WTC11 (cell line): ENCODE results near the gene CPNE7. TPM values are rescaled to one million over a fixed set of nuclear protein-coding genes. Genes with fewer than 3 reads are reported as not detected.

Experiments
- AR ChIP-seq: fragments of 250-450 bp; sonication (Bioruptor Pico); IDR thresholded peaks from 2 replicates; pipeline ENCODE4 v1.9.0; 2021; ENCODE audit warnings: mild to moderate bottlenecking
- CBFB ChIP-seq: sonication (generic); formaldehyde crosslinking; IDR thresholded peaks from 2 replicates; pipeline ENCODE4 v1.8.1; 2022; ENCODE audit warnings: mild to moderate bottlenecking, low read depth, missing genetic modification reagents
- CTCF ChIP-seq: fragments of 200-600 bp; IDR thresholded peaks from 2 replicates; pipeline ENCODE4 v1.8.0; 2022; ENCODE audit warnings: antibody characterized with exemption
- E2F4 ChIP-seq: sonication (generic); formaldehyde crosslinking; IDR thresholded peaks from 2 replicates; pipeline ENCODE4 v1.8.1; 2022; ENCODE audit warnings: low read depth, mild to moderate bottlenecking, moderate library complexity, missing genetic modification reagents, borderline replicate concordance
- E2F5 ChIP-seq: sonication (generic); formaldehyde crosslinking; IDR thresholded peaks from 2 replicates; pipeline ENCODE4 v1.8.1; 2022; ENCODE audit warnings: mild to moderate bottlenecking, moderate library complexity, missing genetic modification reagents
- EMX1 ChIP-seq: fragments of 250-450 bp; sonication (Bioruptor Pico); IDR thresholded peaks from 2 replicates; pipeline ENCODE4 v1.8.0; 2021; ENCODE audit warnings: mild to moderate bottlenecking
- ESRRA ChIP-seq: sonication (generic); formaldehyde crosslinking; IDR thresholded peaks from 2 replicates; pipeline ENCODE4 v1.8.1; 2022; ENCODE audit warnings: mild to moderate bottlenecking, missing genetic modification reagents, borderline replicate concordance
- FOXK1 ChIP-seq: sonication (generic); formaldehyde crosslinking; IDR thresholded peaks from 2 replicates; pipeline ENCODE4 v1.8.0; 2022; ENCODE audit warnings: mild to moderate bottlenecking, moderate library complexity, missing genetic modification reagents
- IRF2 ChIP-seq: sonication (generic); formaldehyde crosslinking; IDR thresholded peaks from 2 replicates; pipeline ENCODE4 v1.8.0; 2022; ENCODE audit warnings: low read depth, missing genetic modification reagents, borderline replicate concordance
- NFATC4 ChIP-seq: fragments of 250-450 bp; sonication (Bioruptor Pico); IDR thresholded peaks from 2 replicates; pipeline ENCODE4 v1.9.0; 2021; ENCODE audit warnings: mild to moderate bottlenecking
- PRRX2 ChIP-seq: fragments of 250-450 bp; sonication (Bioruptor Pico); IDR thresholded peaks from 2 replicates; pipeline ENCODE4 v1.8.0; 2021; ENCODE audit warnings: mild to moderate bottlenecking
- RELA ChIP-seq: sonication (generic); formaldehyde crosslinking; IDR thresholded peaks from 2 replicates; pipeline ENCODE4 v1.8.1; 2022; ENCODE audit warnings: missing genetic modification reagents, mild to moderate bottlenecking, borderline replicate concordance
- STAT6 ChIP-seq: sonication (generic); formaldehyde crosslinking; conservative IDR thresholded peaks from 2 replicates; pipeline ENCODE4 v1.8.1; 2023; ENCODE audit warnings: mild to moderate bottlenecking, low read depth, missing genetic modification reagents, moderate library complexity
- TP53 ChIP-seq: sonication (generic); formaldehyde crosslinking; IDR thresholded peaks from 2 replicates; pipeline ENCODE4 v1.8.1; 2023; ENCODE audit warnings: mild to moderate bottlenecking, missing genetic modification reagents
- USF2 ChIP-seq: sonication (generic); formaldehyde crosslinking; IDR thresholded peaks from 2 replicates; pipeline ENCODE4 v1.8.1; 2023; ENCODE audit warnings: mild to moderate bottlenecking, missing genetic modification reagents, moderate library complexity
- ZBTB21 ChIP-seq: sonication (generic); formaldehyde crosslinking; IDR thresholded peaks from 2 replicates; pipeline ENCODE4 v1.8.1; 2023; ENCODE audit warnings: mild to moderate bottlenecking, missing genetic modification reagents, borderline replicate concordance
- ZBTB43 ChIP-seq: sonication (generic); formaldehyde crosslinking; IDR thresholded peaks from 2 replicates; pipeline ENCODE4 v1.8.1; 2023; ENCODE audit warnings: mild to moderate bottlenecking, missing genetic modification reagents
- ZMAT4 ChIP-seq: fragments of 250-450 bp; sonication (Bioruptor Pico); IDR thresholded peaks from 2 replicates; pipeline ENCODE4 v1.9.0; 2021; ENCODE audit warnings: mild to moderate bottlenecking
- ZNF121 ChIP-seq: sonication (generic); formaldehyde crosslinking; IDR thresholded peaks from 2 replicates; pipeline ENCODE4 v1.8.0; 2023; ENCODE audit warnings: missing genetic modification reagents
- ZNF138 ChIP-seq: sonication (generic); formaldehyde crosslinking; conservative IDR thresholded peaks from 2 replicates; pipeline ENCODE4 v1.8.1; 2022; ENCODE audit warnings: mild to moderate bottlenecking, moderate library complexity, missing genetic modification reagents
- ZNF232 ChIP-seq: sonication (generic); formaldehyde crosslinking; IDR thresholded peaks from 2 replicates; pipeline ENCODE4 v1.8.0; 2022; ENCODE audit warnings: mild to moderate bottlenecking, missing genetic modification reagents
- ZNF317 ChIP-seq: sonication (generic); formaldehyde crosslinking; IDR thresholded peaks from 2 replicates; pipeline ENCODE4 v1.8.1; 2023; ENCODE audit warnings: low read depth, mild to moderate bottlenecking, moderate library complexity, missing genetic modification reagents, borderline replicate concordance
- ZNF416 ChIP-seq: fragments of 250-450 bp; sonication (Bioruptor Pico); IDR thresholded peaks from 2 replicates; pipeline ENCODE4 v1.9.0; 2021; ENCODE audit warnings: mild to moderate bottlenecking, inconsistent platforms
- ZNF423 ChIP-seq: fragments of 250-450 bp; sonication (Bioruptor Pico); IDR thresholded peaks from 2 replicates; pipeline ENCODE4 v2.1.2; 2022; ENCODE audit warnings: mild to moderate bottlenecking, moderate library complexity
- ZNF671 ChIP-seq: fragments of 250-450 bp; sonication (Bioruptor Pico); IDR thresholded peaks from 2 replicates; pipeline ENCODE4 v1.8.0; 2021; ENCODE audit warnings: mild to moderate bottlenecking
- total RNA-seq: library from RNA; stranded (reverse); gene quantifications from 3 replicates; pipeline ENCODE4 v1.2.3, GENCODE V29; 2021

Gene CPNE7
- total RNA-seq, 1 experiment from 2014 or later, result 42.6 TPM

- TF ChIP-seq ZMAT4 (CRISPR knock-in tag) (0 out of 2 replicates have a peak, but pooled peaks have one; percentile 24), ZBTB43 (CRISPR knock-in tag) (no peak), TP53 (CRISPR knock-in tag) (peak; percentile 61; the same call in 1 of the 2 replicates), ZNF138 (CRISPR knock-in tag) (peak; percentile 69; the same call in 1 of the 2 replicates), ZNF121 (CRISPR knock-in tag) (no peak), USF2 (CRISPR knock-in tag) (no peak), E2F4 (CRISPR knock-in tag) (no peak), EMX1 (peak; percentile 86), E2F5 (CRISPR knock-in tag) (peak; percentile 52; the same call in 1 of the 2 replicates), ZNF317 (CRISPR knock-in tag) (0 out of 2 replicates have a peak, but pooled peaks have one; percentile 8), AR (CRISPR knock-in tag) (peak; percentile 76; the same call in 1 of the 2 replicates), ZBTB21 (peak; percentile 45; the same call in 1 of the 2 replicates), ESRRA (0 out of 2 replicates have a peak, but pooled peaks have one; percentile 41), FOXK1 (peak; percentile 33; the same call in 1 of the 2 replicates), IRF2 (CRISPR knock-in tag) (no peak), NFATC4 (CRISPR knock-in tag) (peak; percentile 89), PRRX2 (CRISPR knock-in tag) (peak; percentile 89), CTCF (no peak), ZNF416 (CRISPR knock-in tag) (peak; percentile 95), CBFB (CRISPR knock-in tag) (no peak), RELA (CRISPR knock-in tag) (0 out of 2 replicates have a peak, but pooled peaks have one; percentile 34), ZNF232 (no peak; the same call in 1 of the 2 replicates), ZNF671 (CRISPR knock-in tag) (peak; percentile 80), ZNF423 (CRISPR knock-in tag) (no peak), STAT6 (CRISPR knock-in tag) (no peak)
These were observed 10.9 kb upstream of the CPNE7 start (continued) for GRCh38 chr16:89564476-89565255.
